Measurements from ENCODE around the gene C9orf50.
"Not testable (repeated sequence)": the region's sequence is repeated elsewhere in the genome, so short reads cannot be mapped to it uniquely, and the experiment has no call there.

Gene C9orf50

GRCh38 chr9:129647635-129648034 lies 26.7 kb upstream of the C9orf50 start:
- DNase-seq (ENCODE audit: low read depth), result no peak

- no peak for DNase-seq (ENCODE audit: low read depth)
Observed at GRCh38 chr9:129646654-129647053, 25.8 kb upstream of the C9orf50 start.

- no peak for DNase-seq (ENCODE audit: low read depth)
Observed at GRCh38 chr9:129646252-129646651, 25.4 kb upstream of the C9orf50 start.

GRCh38 chr9:129644902-129645301 lies 24.0 kb upstream of the C9orf50 start:
- no peak for DNase-seq (ENCODE audit: low read depth)

- no peak for DNase-seq (ENCODE audit: low read depth)
Observed at GRCh38 chr9:129644365-129644764, 23.5 kb upstream of the C9orf50 start.

GRCh38 chr9:129643706-129644105 lies 22.8 kb upstream of the C9orf50 start:
- no peak for DNase-seq (ENCODE audit: low read depth)

- DNase-seq (ENCODE audit: low read depth), result peak; percentile 96
Observed at GRCh38 chr9:129641750-129642585, 21.1 kb upstream of the C9orf50 start, which contains the start of gene ASB6. TSS of gene ASB6 (minus strand) at chr9:129642151. CDS start at chr9:129641999, 152 bp downstream.

GRCh38 chr9:129640871-129641749 lies 20.2 kb upstream of the C9orf50 start:
- DNase-seq (ENCODE audit: low read depth), result no peak

GRCh38 chr9:129640086-129640870 lies 19.4 kb upstream of the C9orf50 start:
- DNase-seq (ENCODE audit: low read depth), result peak; percentile 70

GRCh38 chr9:129639756-129640085 lies 18.8 kb upstream of the C9orf50 start:
- DNase-seq (ENCODE audit: low read depth), result no peak

GRCh38 chr9:129639034-129639630 lies 18.2 kb upstream of the C9orf50 start:
- no peak for DNase-seq (ENCODE audit: low read depth)

GRCh38 chr9:129637673-129638439 lies 17.0 kb upstream of the C9orf50 start:
- DNase-seq (ENCODE audit: low read depth), result no peak

GRCh38 chr9:129637102-129637501 lies 16.2 kb upstream of the C9orf50 start:
- no peak for DNase-seq (ENCODE audit: low read depth)

GRCh38 chr9:129636343-129636742 lies 15.4 kb upstream of the C9orf50 start:
- DNase-seq (ENCODE audit: low read depth), result not testable (repeated sequence)

GRCh38 chr9:129635099-129636065 lies 14.5 kb upstream of the C9orf50 start:
- no peak for DNase-seq (ENCODE audit: low read depth)

GRCh38 chr9:129633848-129634247 lies 12.9 kb upstream of the C9orf50 start:
- DNase-seq (ENCODE audit: low read depth), result no peak

- DNase-seq (ENCODE audit: low read depth), result no peak
Observed at GRCh38 chr9:129633207-129633606, 12.3 kb upstream of the C9orf50 start.

GRCh38 chr9:129632460-129632859 lies 11.6 kb upstream of the C9orf50 start:
- no peak for DNase-seq (ENCODE audit: low read depth)

GRCh38 chr9:129631674-129632129 lies 10.8 kb upstream of the C9orf50 start:
- no peak for DNase-seq (ENCODE audit: low read depth)
